ENCODE results near the gene NGLY1.

DNA sequence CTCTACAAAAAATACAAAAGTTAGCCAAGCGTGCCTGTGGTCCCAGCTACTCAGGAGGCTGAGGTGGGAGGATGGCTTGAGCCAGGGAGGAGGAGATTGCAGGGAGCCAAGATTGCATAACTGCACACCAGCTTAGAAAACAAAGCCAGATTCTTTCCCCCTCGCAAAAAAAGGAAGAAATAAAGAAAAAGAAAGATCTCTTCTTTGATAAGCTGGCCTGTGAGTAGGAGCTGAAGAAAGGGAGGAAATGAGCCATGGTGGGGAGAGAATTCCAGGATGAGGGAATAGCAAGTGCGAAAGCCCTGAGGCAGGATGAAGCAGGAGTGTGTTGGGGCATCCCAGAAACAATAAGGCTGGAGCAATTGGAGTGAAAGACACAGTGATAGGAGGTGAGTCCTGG lies 94.0 kb downstream of the NGLY1 start:
- TF ChIP-seq CTCF (IDR thresholded peaks at IDR 0.05) = no peak
- no peak for TF ChIP-seq POLR2A (IDR thresholded peaks at IDR 0.05)
- no peak for TF ChIP-seq POLR2AphosphoS5 (IDR thresholded peaks at IDR 0.05)
